HCT116 (cell line): ENCODE results near the gene NKTR.

Experiments
- ATF3 ChIP-seq: IDR thresholded peaks from 2 replicates; pipeline ENCODE4 v1.6.1; 2012
- CTCF ChIP-seq, 3 experiments: fragments of 200-600 bp in 1 of 3; sonication (generic) in 1 of 3; IDR thresholded peaks in 2 of 3; conservative IDR thresholded peaks in 1 of 3; 2 replicates each; pipeline ENCODE4 v1.5.1; 2012 to 2017; ENCODE audit warnings: low read depth in 2 of 3, low read length in 2 of 3, antibody characterized with exemption in 1 of 3, borderline replicate concordance in 1 of 3, control low read depth in 1 of 3, mild to moderate bottlenecking in 1 of 3, mixed read lengths in 1 of 3, mixed run types in 1 of 3, moderate library complexity in 1 of 3; ENCODE audit not compliant: insufficient read depth in 1 of 3
- EGR1 ChIP-seq: IDR thresholded peaks from 2 replicates; pipeline ENCODE4 v1.6.1; 2012; ENCODE audit warnings: low read depth
- EZH2phosphoT487 ChIP-seq: fragments of 200-600 bp; IDR thresholded peaks from 2 replicates; pipeline ENCODE4 v1.6.1; 2018; ENCODE audit warnings: antibody characterized with exemption, borderline replicate concordance
- MAX ChIP-seq: IDR thresholded peaks from 2 replicates; pipeline ENCODE4 v1.6.1; 2012
- POLR2A ChIP-seq: IDR thresholded peaks from 2 replicates; pipeline ENCODE4 v1.7.0; 2011; ENCODE audit warnings: borderline replicate concordance; ENCODE audit not compliant: insufficient read depth, insufficient read length; ENCODE audit errors: extremely low read depth
- POLR2AphosphoS5 ChIP-seq: IDR thresholded peaks from 2 replicates; pipeline ENCODE4 v1.6.1; 2011; ENCODE audit warnings: mild to moderate bottlenecking, low read depth, low read length, moderate library complexity
- SP1 ChIP-seq: IDR thresholded peaks from 2 replicates; pipeline ENCODE4 v1.6.1; 2012; ENCODE audit warnings: low read depth
- TCF7L2 ChIP-seq: IDR thresholded peaks from 2 replicates; pipeline ENCODE4 v1.7.0; 2011; ENCODE audit warnings: borderline replicate concordance, inconsistent platforms; ENCODE audit not compliant: insufficient read depth, insufficient read length; ENCODE audit errors: extremely low read depth
- ZBTB33 ChIP-seq: IDR thresholded peaks from 2 replicates; pipeline ENCODE4 v1.6.1; 2011; ENCODE audit warnings: mild to moderate bottlenecking, low read length, moderate library complexity; ENCODE audit not compliant: insufficient replicate concordance; ENCODE audit errors: extremely low read depth

GRCh38 chr3:42569593-42570142 lies 30.8 kb upstream of the NKTR start:
- TF ChIP-seq POLR2A (no peak), EGR1 (no peak), SP1 (no peak), MAX (no peak), EZH2phosphoT487 (no peak), TCF7L2 (no peak), POLR2AphosphoS5 (no peak), ATF3 (no peak), CTCF (IDR thresholded peaks at IDR 0.05 in 2 of 3, conservative IDR thresholded peaks at IDR 0.05 in 1 of 3; ENCODE audit: borderline replicate concordance in 1 of 3, insufficient read depth in 1 of 3, low read depth in 2 of 3, low read length in 2 of 3) (no peak), ZBTB33 (no peak)
